ENCODE measurements around the gene HEMGN. TPM values are rescaled to one million over a fixed set of nuclear protein-coding genes. Genes with fewer than 3 reads are reported as not detected.

HEMGN gene
- polyA plus RNA-seq, 1 donor from 2014 or later = not detected

- H3K27ac ChIP-seq (ENCODE audit: low read length) = no peak overlapping the region
- no peaks in the 10 kb centered on the region for H3F3A ChIP-seq (ENCODE audit: insufficient read depth, low read length, poor library complexity, severe bottlenecking)
- H3K27me3 ChIP-seq (ENCODE audit: insufficient read depth, low read depth, low read length) = no peaks in the 10 kb centered on the region
- no peak overlapping the region for H3K4me2 ChIP-seq (ENCODE audit: low read length)
- H3K9me2 ChIP-seq (ENCODE audit: insufficient read depth, low read length) = no peaks in the 10 kb centered on the region
- H3K36me3 ChIP-seq (ENCODE audit: insufficient read depth, low read length) = no peaks in the 10 kb centered on the region
- H3K79me2 ChIP-seq (replicated peaks; ENCODE audit: insufficient read depth, low read length) = no peaks in the 10 kb centered on the region
- H3K9ac ChIP-seq (ENCODE audit: low read length) = no peak overlapping the region
- H4K20me1 ChIP-seq (ENCODE audit: insufficient read depth) = no peaks in the 10 kb centered on the region
- H2AFZ ChIP-seq (ENCODE audit: low read depth, low read length) = no peak overlapping the region
- no peak for TF ChIP-seq REST (IDR thresholded peaks at IDR 0.05; ENCODE audit: borderline replicate concordance)
- no peak for TF ChIP-seq POLR2AphosphoS5 (IDR thresholded peaks at IDR 0.05)
- no peak overlapping the region for H3K4me3 ChIP-seq (ENCODE audit: low read length)
- H3K9me3 ChIP-seq (ENCODE audit: low read length) = no peaks in the 10 kb centered on the region
These were observed 26.4 kb downstream of the HEMGN start for GRCh38 chr9:97911528-97911927.

- Histone ChIP-seq H3K9me3 (ENCODE audit: low read length) (no peaks in the 10 kb centered on the region), H3K9me2 (ENCODE audit: insufficient read depth, low read length) (no peaks in the 10 kb centered on the region), H3K4me2 (ENCODE audit: low read length) (no peak overlapping the region), H3K36me3 (ENCODE audit: insufficient read depth, low read length) (no peaks in the 10 kb centered on the region), H3K9ac (ENCODE audit: low read length) (no peak overlapping the region), H3K4me3 (ENCODE audit: low read length) (no peak overlapping the region), H3K27ac (ENCODE audit: low read length) (no peak overlapping the region), H4K20me1 (ENCODE audit: insufficient read depth) (no peaks in the 10 kb centered on the region), H3K27me3 (ENCODE audit: insufficient read depth, low read depth, low read length) (no peaks in the 10 kb centered on the region), H3K79me2 (replicated peaks; ENCODE audit: insufficient read depth, low read length) (no peaks in the 10 kb centered on the region), H2AFZ (ENCODE audit: low read depth, low read length) (no peak overlapping the region), H3F3A (ENCODE audit: insufficient read depth, low read length, poor library complexity, severe bottlenecking) (no peaks in the 10 kb centered on the region)
- TF ChIP-seq EZH2 (IDR thresholded peaks at IDR 0.05; ENCODE audit: borderline replicate concordance, insufficient read depth, low read length, poor library complexity, severe bottlenecking) (no peak), EP300 (conservative IDR thresholded peaks at IDR 0.05; ENCODE audit: poor library complexity, severe bottlenecking) (no peak), SMC3 (conservative IDR thresholded peaks at IDR 0.05; ENCODE audit: poor library complexity) (no peak), POLR2AphosphoS5 (IDR thresholded peaks at IDR 0.05) (no peak), CTCF (IDR thresholded peaks at IDR 0.05; ENCODE audit: poor library complexity, severe bottlenecking) (no peak), RAD21 (conservative IDR thresholded peaks at IDR 0.05) (no peak), TAF1 (IDR thresholded peaks at IDR 0.05; ENCODE audit: low read depth) (no peak), REST (IDR thresholded peaks at IDR 0.05; ENCODE audit: borderline replicate concordance) (no peak), MXI1 (conservative IDR thresholded peaks at IDR 0.05; ENCODE audit: poor library complexity, severe bottlenecking) (no peak)
These were observed 27.6 kb downstream of the HEMGN start for GRCh38 chr9:97910357-97910756.
